H1 (cell line): ENCODE data around the gene BRME1. TPM values are rescaled to one million over a fixed set of nuclear protein-coding genes. Genes with fewer than 3 reads are reported as not detected.

ENCODE experiments used
- CTCF ChIA-PET: fragments of 300-600 bp; sonication (Branson Sonifier 250); formaldehyde crosslinking; loops from one replicate; lab custom pipeline; 2021; ENCODE audit not compliant: partially characterized antibody; lab: Charles Lee
- POLR2A ChIA-PET: fragments of 300-600 bp; sonication (Branson Sonifier 250); formaldehyde crosslinking; loops from one replicate; lab custom pipeline; 2021; ENCODE audit warnings: inconsistent platforms; ENCODE audit not compliant: partially characterized antibody; lab: Charles Lee
- DNase-seq, 2 experiments: peaks; one replicate each; pipeline versions ENCODE4 v3.0.0 to v3.0.0-alpha.2; 2010 to 2022; ENCODE audit warnings: low spot score in 2 of 2, low read depth in 1 of 2, mixed read lengths in 1 of 2
- FAIRE-seq: peaks from 2 replicates; lab custom pipeline; 2011; peaks lifted over from hg19 to GRCh38; lab: Jason Lieb, UNC
- H2AFZ ChIP-seq: 2 replicates; pipeline ENCODE4 v1.8.1; 2012; ENCODE audit warnings: low read length, inconsistent platforms
- H2AK5ac ChIP-seq: 2 replicates; pipeline ENCODE4 v1.6.1; 2013; ENCODE audit warnings: low read depth, low read length
- H2BK120ac ChIP-seq: replicated peaks from 2 replicates; pipeline ENCODE3; 2013; ENCODE audit warnings: low read depth, low read length, inconsistent platforms
- H2BK12ac ChIP-seq: 2 replicates; pipeline ENCODE4 v1.6.1; 2013; ENCODE audit warnings: low read depth, low read length
- H2BK15ac ChIP-seq: 2 replicates; pipeline ENCODE4 v1.6.1; 2013; ENCODE audit warnings: low read length
- H2BK20ac ChIP-seq: 2 replicates; pipeline ENCODE4 v1.6.1; 2013; ENCODE audit warnings: low read length
- H2BK5ac ChIP-seq: 2 replicates; pipeline ENCODE4 v1.6.1; 2013; ENCODE audit warnings: low read depth, low read length
- H3K14ac ChIP-seq: 2 replicates; pipeline ENCODE4 v1.6.1; 2013; ENCODE audit warnings: inconsistent platforms; ENCODE audit not compliant: insufficient read length
- H3K18ac ChIP-seq: 2 replicates; pipeline ENCODE4 v1.6.1; 2013; ENCODE audit warnings: low read length; ENCODE audit errors: extremely low read depth
- H3K23ac ChIP-seq: 2 replicates; pipeline ENCODE4 v1.6.1; 2013; ENCODE audit warnings: inconsistent platforms; ENCODE audit not compliant: insufficient read length
- H3K23me2 ChIP-seq: 2 replicates; pipeline ENCODE4 v1.6.1; 2013; ENCODE audit warnings: low read depth, low read length
- H3K27ac ChIP-seq: 2 replicates; pipeline ENCODE4 v1.6.1; 2011; ENCODE audit warnings: low read depth, low read length, inconsistent platforms
- H3K27me3 ChIP-seq, 4 experiments: replicated peaks in 1 of 4; 1 replicate in 1 of 4; 2 replicates in 3 of 4; pipeline versions ENCODE4 v1.6.1 to v1.8.1; 2011 to 2013; ENCODE audit warnings: low read length in 3 of 4, mild to moderate bottlenecking in 3 of 4, inconsistent platforms in 2 of 4, mixed read lengths in 2 of 4, moderate library complexity in 1 of 4; ENCODE audit not compliant: control insufficient read depth in 3 of 4, insufficient read depth in 3 of 4; ENCODE audit errors: extremely low read depth in 1 of 4
- H3K36me3 ChIP-seq, 4 experiments: 2 replicates each; pipeline versions ENCODE4 v1.6.1 to v1.8.1; 2011 to 2013; ENCODE audit warnings: mild to moderate bottlenecking in 4 of 4, low read length in 3 of 4, moderate library complexity in 2 of 4, control low read depth in 1 of 4, inconsistent platforms in 1 of 4; ENCODE audit not compliant: insufficient read depth in 4 of 4, control insufficient read depth in 2 of 4
- H3K4ac ChIP-seq: replicated peaks from 2 replicates; pipeline ENCODE3; 2013; ENCODE audit warnings: low read length, low read depth, mixed read lengths, inconsistent platforms; ENCODE audit not compliant: insufficient read length
- H3K4me1 ChIP-seq, 4 experiments: replicated peaks in 1 of 4; 1 replicate in 1 of 4; 2 replicates in 3 of 4; pipeline versions ENCODE4 v1.6.1 to v1.8.1; 2011 to 2013; ENCODE audit warnings: low read length in 3 of 4, inconsistent platforms in 2 of 4, mixed read lengths in 1 of 4; ENCODE audit not compliant: insufficient read depth in 4 of 4, control insufficient read depth in 3 of 4
- H3K4me2 ChIP-seq, 2 experiments: 2 replicates each; pipeline versions ENCODE4 v1.6.1 to v1.8.1; 2011 to 2013; ENCODE audit warnings: low read depth in 2 of 2, low read length in 2 of 2, control low read depth in 1 of 2, inconsistent platforms in 1 of 2, mild to moderate bottlenecking in 1 of 2; ENCODE audit not compliant: insufficient read depth in 1 of 2
- H3K4me3 ChIP-seq, 4 experiments: fragments of 200-600, 300-600 bp in 1 of 4; sonication (generic), shearing (Covaris generic), sonication (Bioruptor Twin) in 1 of 4; 2 replicates each; pipeline versions ENCODE4 v1.5.1 to v1.8.1; 2011 to 2016; ENCODE audit warnings: low read length in 4 of 4, low read depth in 3 of 4, control low read depth in 2 of 4, inconsistent platforms in 2 of 4, mild to moderate bottlenecking in 2 of 4, mixed read lengths in 1 of 4, moderate library complexity in 1 of 4; ENCODE audit not compliant: insufficient read depth in 2 of 4; ENCODE audit errors: extremely low read depth in 1 of 4
- H3K56ac ChIP-seq: replicated peaks from 2 replicates; pipeline ENCODE3; 2013; ENCODE audit warnings: low read depth, mild to moderate bottlenecking, mixed read lengths, low read length, inconsistent platforms; ENCODE audit not compliant: insufficient read length
- H3K79me1 ChIP-seq: 2 replicates; pipeline ENCODE4 v1.6.1; 2013; ENCODE audit warnings: low read depth, low read length, control low read depth
- H3K79me2 ChIP-seq, 2 experiments: 2 replicates each; pipeline versions ENCODE4 v1.6.1 to v1.8.1; 2012 to 2013; ENCODE audit warnings: low read length in 2 of 2, mild to moderate bottlenecking in 2 of 2, inconsistent platforms in 1 of 2; ENCODE audit not compliant: insufficient read depth in 2 of 2, control insufficient read depth in 1 of 2
- H3K9ac ChIP-seq, 4 experiments: replicated peaks in 1 of 4; 1 replicate in 1 of 4; 2 replicates in 3 of 4; pipeline versions ENCODE4 v1.6.1 to v1.8.1; 2011 to 2013; ENCODE audit warnings: low read depth in 3 of 4, low read length in 3 of 4, control low read depth in 2 of 4, mild to moderate bottlenecking in 2 of 4, moderate library complexity in 2 of 4, inconsistent platforms in 1 of 4; ENCODE audit errors: extremely low read depth in 1 of 4
- H3K9me3 ChIP-seq, 2 experiments: 2 replicates each; pipeline versions ENCODE4 v1.6.1 to v1.8.1; 2012 to 2013; ENCODE audit warnings: mild to moderate bottlenecking in 2 of 2, moderate library complexity in 2 of 2, control low read depth in 1 of 2, inconsistent platforms in 1 of 2, low read depth in 1 of 2, low read length in 1 of 2, mixed read lengths in 1 of 2; ENCODE audit not compliant: insufficient read depth in 2 of 2
- H4K20me1 ChIP-seq, 2 experiments: replicated peaks in 1 of 2; 2 replicates each; pipeline versions ENCODE3 to v1.8.1; 2011 to 2013; ENCODE audit warnings: inconsistent platforms in 2 of 2, low read length in 2 of 2, mild to moderate bottlenecking in 1 of 2; ENCODE audit not compliant: insufficient read depth in 2 of 2, control insufficient read depth in 1 of 2
- H4K5ac ChIP-seq: 2 replicates; pipeline ENCODE4 v1.6.1; 2013; ENCODE audit warnings: low read length, low read depth, mixed read lengths, inconsistent platforms; ENCODE audit not compliant: insufficient read length
- H4K8ac ChIP-seq: 2 replicates; pipeline ENCODE4 v1.8.0; 2013; ENCODE audit warnings: mild to moderate bottlenecking, moderate library complexity, low read length, inconsistent platforms; ENCODE audit not compliant: insufficient read depth; ENCODE audit errors: extremely low read depth
- H4K91ac ChIP-seq: replicated peaks from 2 replicates; pipeline ENCODE3; 2013; ENCODE audit warnings: low read length, mixed read lengths, inconsistent platforms; ENCODE audit not compliant: insufficient read length
- FOSL1 ChIP-seq: IDR thresholded peaks from 2 replicates; pipeline ENCODE4 v1.6.1; 2011; ENCODE audit warnings: mild to moderate bottlenecking, low read depth, low read length, moderate library complexity; ENCODE audit not compliant: insufficient read depth
- JUND ChIP-seq: IDR thresholded peaks from 2 replicates; pipeline ENCODE4 v1.6.1; 2011; ENCODE audit warnings: mild to moderate bottlenecking, improper control_type of control experiment, low read length
- POLR2A ChIP-seq, 2 experiments: IDR thresholded peaks; 1 replicate in 1 of 2; 2 replicates in 1 of 2; pipeline ENCODE4 v1.6.1; 2011; ENCODE audit warnings: low read depth in 2 of 2, low read length in 2 of 2, mild to moderate bottlenecking in 2 of 2; ENCODE audit errors: control extremely low read depth in 1 of 2
- POU5F1 ChIP-seq: IDR thresholded peaks from 2 replicates; pipeline ENCODE4 v1.6.1; 2011; ENCODE audit warnings: low read depth, mild to moderate bottlenecking, low read length, moderate library complexity
- RNF2 ChIP-seq: fragments of 200-900, 300-1000 bp; sonication (generic); IDR thresholded peaks from 2 replicates; pipeline ENCODE4 v1.7.1; 2016; ENCODE audit warnings: borderline replicate concordance, low read depth, mild to moderate bottlenecking, antibody characterized with exemption, low read length; ENCODE audit not compliant: poor library complexity, severe bottlenecking; ENCODE audit errors: missing control alignments
- SIN3A ChIP-seq, 2 experiments: IDR thresholded peaks in 1 of 2; conservative IDR thresholded peaks in 1 of 2; 2 replicates each; pipeline ENCODE4 v1.6.1; 2011 to 2012; ENCODE audit warnings: low read length in 2 of 2, improper control_type of control experiment in 1 of 2, low read depth in 1 of 2, mild to moderate bottlenecking in 1 of 2
- TAF1 ChIP-seq: IDR thresholded peaks from 2 replicates; pipeline ENCODE4 v1.6.1; 2011; ENCODE audit warnings: mild to moderate bottlenecking, low read depth, low read length
- TAF7 ChIP-seq: optimal IDR thresholded peaks from 2 replicates; pipeline ENCODE3; 2011; ENCODE audit warnings: low read depth, mild to moderate bottlenecking, inconsistent platforms, low read length, moderate library complexity, borderline replicate concordance
- TCF12 ChIP-seq: IDR thresholded peaks from 2 replicates; pipeline ENCODE4 v1.6.1; 2011; ENCODE audit warnings: low read depth, mild to moderate bottlenecking, low read length
- WGBS, 2 experiments: shearing (Covaris generic) in 1 of 2; methylation state at CpG; one replicate each; pipeline versions ENCODE4 v1.1.6 to v1.1.7; 2013 to 2015; ENCODE audit warnings: low lambda C conversion rate in 2 of 2, mixed read lengths in 2 of 2, inconsistent platforms in 1 of 2, low coverage in 1 of 2, missing lambda C conversion rate in 1 of 2; ENCODE audit not compliant: insufficient replicate concordance in 2 of 2, insufficient coverage in 1 of 2, insufficient read length in 1 of 2; ENCODE audit errors: extremely low coverage in 1 of 2, missing lambda C conversion rate in 1 of 2; 5-methylcytosine and 5-hydroxymethylcytosine counted together
- polyA plus RNA-seq, 7 experiments: library from polyadenylated mRNA; depleted of rRNA in 3 of 7; stranded (reverse) in 5 of 7; unstranded in 2 of 7; fragments of >200 nt in 5 of 7; fragments of 200-250 nt in 2 of 7; gene quantifications; 1 replicate in 5 of 7; 2 replicates in 1 of 7; 4 replicates in 1 of 7; pipeline versions ENCODE4 v1.2.1 to v1.2.3, GENCODE V29; 2011 to 2013; ENCODE audit warnings: missing spikeins in 2 of 7, mixed read lengths in 2 of 7
- total RNA-seq: library from RNA; stranded (reverse); fragmentation: NEBNext Ultra II Directional; extraction: Animal tissue kit (Norgen Biotek cat#: 25700); gene quantifications from 2 replicates; pipeline ENCODE4 v1.2.1, GENCODE V29; 2021

Gene BRME1
- total and polyA plus RNA-seq, 2 of the 8 experiments (the other 6 are each of a cell fraction or from before 2014, with no cell fraction given): 4.6 to 4.7 TPM

- Histone ChIP-seq H2BK15ac (peak overlapping the region; percentile 95; the same call in 1 of the 2 replicates), H2AK5ac (peak overlapping the region; percentile 98), H3K79me1 (no peaks in the 10 kb centered on the region), H3K4me3 (peak overlapping the region in 3 of 4 experiments; percentile 3 to 42 (median 10); a peak in 4 of 8 replicates), H3K4me2 (peak overlapping the region; percentile 53 to 68), H2AFZ (no peak overlapping the region; the same call in 1 of the 2 replicates), H3K9ac (peak overlapping the region in 2 of 4 experiments; percentile 13 to 47; a peak in 3 of 7 replicates), H3K4me1 (peaks cover 6 to 23% (median 16%) of the 10 kb centered on the region in 4 experiments), H2BK20ac (peak overlapping the region; percentile 91; the same call in 1 of the 2 replicates), H3K4ac (no peak overlapping the region), H2BK12ac (peak overlapping the region; percentile 100), H3K27me3 (no peaks in the 10 kb centered on the region), H4K8ac (peak overlapping the region; percentile 91), H3K23me2 (peaks cover 13% of the 10 kb centered on the region; the same call in 1 of the 2 replicates), H2BK5ac (peak overlapping the region; percentile 92), H3K79me2 (no peaks in the 10 kb centered on the region), H3K56ac (no peak overlapping the region), H3K27ac (peak overlapping the region; percentile 67), H4K5ac (no peak overlapping the region), H4K20me1 (no peaks in the 10 kb centered on the region), H3K23ac (no peak overlapping the region), H3K9me3 (no peaks in the 10 kb centered on the region), H4K91ac (peak overlapping the region; percentile 72), H3K14ac (no peak overlapping the region), H3K36me3 (no peaks in the 10 kb centered on the region), H3K18ac (peak overlapping the region; percentile 73), H2BK120ac (no peak overlapping the region)
- ChIA-PET CTCF (interaction anchor here (0.6 to 3.6 kb wide), 9 partner anchors 9 to 471 kb away, joined by 3 to 31 read pairs (median 4); no protein-coding TSS in a partner anchor), POLR2A (interaction anchor here (1.0 to 9.2 kb wide), 6 partner anchors 9 to 76 kb away, joined by 3 to 62 read pairs (median 6); partner anchors contain the start of gene ZSWIM4)
- FAIRE-seq: no peak
- no peak for DNase-seq
- WGBS, 2 experiments: 84% methylated on average over 23 of the region's 26 CpGs; no CpG with 5 or more reads in 1 of the 2 experiments
- TF ChIP-seq FOSL1: no peak
- peak; percentile 91 for TF ChIP-seq JUND
- TF ChIP-seq RNF2: no peak
- TF ChIP-seq TAF7: no peak
- no peak for TF ChIP-seq POU5F1
- TF ChIP-seq TCF12: no peak
- no peak for TF ChIP-seq SIN3A (conservative IDR thresholded peaks at IDR 0.05 in 1 of 2, IDR thresholded peaks at IDR 0.05 in 1 of 2; ENCODE audit: low read depth in 1 of 2, low read length in 2 of 2)
- TF ChIP-seq POLR2A (IDR thresholded peaks at IDR 0.05; ENCODE audit: control extremely low read depth in 1 of 2, low read depth in 2 of 2, low read length in 2 of 2): peak in 1 of 2 experiments; percentile 35; a peak in 1 of 3 replicates
- no peak for TF ChIP-seq TAF1
These were observed 54.8 kb downstream of the BRME1 start for GRCh38 chr19:13850910-13851733.
